ENCODE results near the gene SNX4.

SNX4 gene

DNA sequence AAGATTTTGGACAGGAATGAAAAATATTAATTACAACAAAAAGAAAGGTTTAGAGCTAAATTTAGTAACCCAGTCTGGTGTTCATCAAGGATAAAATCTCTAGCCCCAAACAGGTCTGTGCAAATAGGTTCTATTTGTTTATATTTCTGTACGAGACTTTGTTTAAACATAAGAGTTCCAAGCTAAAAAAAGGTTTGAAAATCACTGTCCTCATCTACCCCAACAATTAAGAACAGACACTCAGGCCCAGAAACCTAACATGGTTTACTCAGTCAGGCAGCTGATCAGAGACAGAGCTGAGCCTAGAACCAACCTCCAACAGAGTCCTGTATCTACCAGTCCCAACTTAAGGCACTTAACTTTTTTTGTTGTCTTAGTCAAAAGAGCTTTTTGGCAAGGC lies 49.3 kb downstream of the SNX4 start:
- TF ChIP-seq, protein P1, sequence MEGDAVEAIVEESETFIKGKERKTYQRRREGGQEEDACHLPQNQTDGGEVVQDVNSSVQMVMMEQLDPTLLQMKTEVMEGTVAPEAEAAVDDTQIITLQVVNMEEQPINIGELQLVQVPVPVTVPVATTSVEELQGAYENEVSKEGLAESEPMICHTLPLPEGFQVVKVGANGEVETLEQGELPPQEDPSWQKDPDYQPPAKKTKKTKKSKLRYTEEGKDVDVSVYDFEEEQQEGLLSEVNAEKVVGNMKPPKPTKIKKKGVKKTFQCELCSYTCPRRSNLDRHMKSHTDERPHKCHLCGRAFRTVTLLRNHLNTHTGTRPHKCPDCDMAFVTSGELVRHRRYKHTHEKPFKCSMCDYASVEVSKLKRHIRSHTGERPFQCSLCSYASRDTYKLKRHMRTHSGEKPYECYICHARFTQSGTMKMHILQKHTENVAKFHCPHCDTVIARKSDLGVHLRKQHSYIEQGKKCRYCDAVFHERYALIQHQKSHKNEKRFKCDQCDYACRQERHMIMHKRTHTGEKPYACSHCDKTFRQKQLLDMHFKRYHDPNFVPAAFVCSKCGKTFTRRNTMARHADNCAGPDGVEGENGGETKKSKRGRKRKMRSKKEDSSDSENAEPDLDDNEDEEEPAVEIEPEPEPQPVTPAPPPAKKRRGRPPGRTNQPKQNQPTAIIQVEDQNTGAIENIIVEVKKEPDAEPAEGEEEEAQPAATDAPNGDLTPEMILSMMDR (IDR thresholded peaks at IDR 0.05; ENCODE audit: low read length, missing control alignments): no peak
- no peak overlapping the region for H3K4me3 ChIP-seq (replicated peaks; ENCODE audit: low read depth, low read length)
- DNase-seq (ENCODE audit: low read depth): no peak

DNA sequence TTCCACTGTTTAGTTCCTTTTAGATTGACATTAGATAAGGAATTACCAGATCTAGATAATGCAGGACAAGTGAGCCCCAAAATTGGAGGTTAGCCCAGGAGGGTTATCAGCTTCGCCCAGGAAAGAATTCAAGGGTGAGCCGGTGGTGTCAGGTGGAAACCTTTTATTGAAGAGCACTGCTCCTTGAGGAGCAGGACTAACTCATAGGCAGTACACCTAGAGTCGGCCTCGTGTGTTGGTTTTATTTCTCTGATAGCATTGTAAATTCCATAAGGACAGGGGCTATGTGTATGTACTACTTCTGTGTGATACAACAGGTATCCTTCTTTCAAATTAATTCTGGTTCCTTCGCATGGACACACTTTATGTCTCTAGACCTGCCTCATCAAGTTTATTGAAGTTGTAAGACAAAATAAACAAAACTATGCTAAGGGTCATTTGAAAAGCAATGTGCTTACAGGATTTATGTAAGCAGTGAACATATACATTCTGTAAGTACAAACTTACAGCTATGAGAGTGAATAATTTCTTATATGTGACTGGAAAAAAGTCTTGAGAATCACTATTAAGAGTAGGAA lies 57.2 kb downstream of the SNX4 start:
- TF ChIP-seq, protein P1 (IDR thresholded peaks at IDR 0.05; ENCODE audit: low read length, missing control alignments): no peak
- H3K4me3 ChIP-seq (replicated peaks; ENCODE audit: low read depth, low read length): no peak overlapping the region
- no peak for DNase-seq (ENCODE audit: low read depth)

DNA sequence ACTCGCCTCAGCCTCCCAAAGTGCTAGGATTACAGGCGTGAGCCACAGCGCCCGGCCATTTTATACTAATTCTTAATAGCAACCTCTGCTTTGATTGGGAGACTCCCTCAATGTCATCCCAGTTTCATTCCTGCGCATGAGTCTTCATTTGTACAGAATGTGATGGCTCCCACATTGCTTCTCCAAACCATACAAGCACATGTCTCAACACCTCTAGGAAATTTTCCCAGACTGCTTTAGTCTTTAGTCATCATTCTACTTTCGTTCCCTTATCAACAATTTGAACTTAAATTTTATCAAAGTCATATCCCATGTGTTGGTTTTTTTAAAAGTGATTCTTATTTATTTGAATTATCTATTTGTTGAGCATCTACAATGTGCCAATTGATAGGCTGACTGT lies 58.1 kb downstream of the SNX4 start:
- TF ChIP-seq, protein P1 (IDR thresholded peaks at IDR 0.05; ENCODE audit: low read length, missing control alignments): no peak
- H3K4me3 ChIP-seq (replicated peaks; ENCODE audit: low read depth, low read length): no peak overlapping the region
- no peak for DNase-seq (ENCODE audit: low read depth)

DNA sequence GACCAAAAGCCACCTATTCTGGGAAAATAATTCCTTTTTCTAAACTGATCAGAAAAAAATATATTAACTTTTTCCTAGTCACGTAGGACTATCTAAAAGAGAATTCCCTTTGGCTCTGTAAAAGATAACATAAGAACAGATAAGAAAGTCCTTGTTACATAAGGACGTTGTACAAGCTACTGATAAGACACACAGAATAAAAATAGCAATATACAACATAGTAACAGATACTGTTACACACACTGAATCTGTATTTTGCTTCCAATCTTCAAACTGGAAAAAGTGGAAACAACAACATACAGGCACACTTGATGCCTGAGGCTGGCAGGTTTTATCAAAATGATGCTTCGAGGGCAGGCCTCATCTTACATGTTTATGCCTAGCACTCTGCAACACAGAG lies 59.8 kb downstream of the SNX4 start:
- TF ChIP-seq, protein P1 (IDR thresholded peaks at IDR 0.05; ENCODE audit: low read length, missing control alignments): no peak
- no peak for DNase-seq (ENCODE audit: low read depth)
- H3K4me3 ChIP-seq (replicated peaks; ENCODE audit: low read depth, low read length): no peak overlapping the region

DNA sequence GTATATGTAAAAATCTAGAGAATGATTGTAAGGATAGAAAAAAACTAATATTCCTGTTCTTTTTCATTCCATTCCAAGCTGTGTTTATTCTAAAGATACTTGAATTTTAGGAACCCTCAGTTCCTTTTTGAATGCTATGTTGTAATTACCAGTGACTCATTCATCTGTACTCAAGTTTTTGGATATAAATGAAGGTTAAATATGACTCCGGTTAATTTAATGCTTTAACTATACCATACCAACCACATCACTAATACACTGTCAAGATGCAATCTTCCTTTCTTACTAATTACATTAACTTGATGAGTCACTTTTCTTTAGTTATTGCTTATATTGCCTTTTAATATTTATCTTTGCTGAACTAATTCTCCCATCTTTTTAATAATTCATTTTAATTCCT lies 76.1 kb downstream of the SNX4 start:
- TF ChIP-seq, protein P1 (IDR thresholded peaks at IDR 0.05; ENCODE audit: low read length, missing control alignments): no peak
- H3K4me3 ChIP-seq (replicated peaks; ENCODE audit: low read depth, low read length): no peak overlapping the region
- peak; percentile 75 for DNase-seq (ENCODE audit: low read depth)

DNA sequence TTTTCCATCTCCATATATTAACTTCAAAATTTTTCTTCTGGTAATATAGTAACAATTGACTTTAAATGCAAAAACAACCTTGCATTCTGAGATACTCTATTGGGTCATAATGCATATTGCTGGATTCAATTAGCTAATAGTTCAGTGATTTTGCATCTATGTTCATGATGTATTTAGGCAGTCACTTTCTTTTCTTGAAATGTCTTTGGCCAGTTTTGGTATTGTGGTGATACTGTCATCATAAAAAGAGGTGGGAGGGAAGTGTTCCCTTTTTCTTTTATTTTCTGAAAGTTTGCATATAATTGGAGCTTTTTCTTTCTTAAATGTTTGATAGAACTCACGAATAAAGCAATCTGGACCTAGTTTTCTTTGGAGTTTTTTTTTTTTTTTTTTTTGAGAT lies 77.5 kb downstream of the SNX4 start:
- TF ChIP-seq, protein P1 (IDR thresholded peaks at IDR 0.05; ENCODE audit: low read length, missing control alignments): no peak
- no peak for DNase-seq (ENCODE audit: low read depth)

DNA sequence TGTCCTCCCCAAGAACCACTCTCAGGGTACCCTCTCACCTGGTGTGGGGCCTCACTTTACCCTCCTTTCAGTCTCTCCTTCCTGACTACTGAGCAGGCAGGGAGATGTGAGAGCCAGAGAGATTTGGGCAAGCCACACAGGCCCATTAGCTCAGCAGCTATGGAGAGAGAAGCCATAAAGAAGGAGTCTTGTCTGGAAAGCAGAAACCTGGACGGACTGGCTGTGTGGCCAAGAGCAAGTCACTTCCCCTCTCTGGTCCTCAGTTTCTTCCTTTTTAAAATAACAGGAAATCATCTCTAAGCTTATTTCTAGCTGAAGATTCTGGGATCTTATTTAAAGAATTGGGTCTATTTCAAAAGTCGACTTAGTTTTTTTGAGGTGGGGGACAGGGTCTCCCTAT lies 79.0 kb downstream of the SNX4 start:
- TF ChIP-seq, protein P1 (IDR thresholded peaks at IDR 0.05; ENCODE audit: low read length, missing control alignments): no peak

More for the DNA sequence above, 77.5 kb downstream of the SNX4 start:
- no peak overlapping the region for H3K4me3 ChIP-seq (replicated peaks; ENCODE audit: low read depth, low read length)

More for the DNA sequence above, 79.0 kb downstream of the SNX4 start:
- no peak for DNase-seq (ENCODE audit: low read depth)
- H3K4me3 ChIP-seq (replicated peaks; ENCODE audit: low read depth, low read length): no peak overlapping the region

Measured in fibroblast of pulmonary artery (primary cell).